Astrocyte (in vitro differentiated cells and primary cell): ENCODE measurements around the gene ATP5PB.

Source experiments
- CTCF ChIP-seq: IDR thresholded peaks from 2 replicates; pipeline ENCODE4 v1.5.1; 2011; ENCODE audit warnings: low read depth, mild to moderate bottlenecking, inconsistent platforms, low read length, moderate library complexity; ENCODE audit not compliant: insufficient read depth
- EZH2 ChIP-seq: IDR thresholded peaks from 2 replicates; pipeline ENCODE4 v1.6.1; 2012; ENCODE audit warnings: mild to moderate bottlenecking, low read length, inconsistent platforms; ENCODE audit not compliant: insufficient read depth

- TF ChIP-seq CTCF, result no peak
- TF ChIP-seq EZH2, result no peak
Measured at GRCh38 chr1:111463029-111463683, 13.9 kb downstream of the ATP5PB start.
